Mucosa of stomach (tissue), 1 donor: Measurements from ENCODE around the gene TBRG4.

ENCODE experiments used
- H3K27me3 ChIP-seq: one replicate; pipeline ENCODE4 v1.7.0; 2013; ENCODE audit warnings: mild to moderate bottlenecking, low read length; ENCODE audit not compliant: control insufficient read depth, insufficient read depth
- H3K36me3 ChIP-seq: one replicate; pipeline ENCODE4 v1.7.0; 2013; ENCODE audit warnings: low read length; ENCODE audit not compliant: control insufficient read depth, insufficient read depth
- H3K4me1 ChIP-seq: one replicate; pipeline ENCODE4 v1.7.0; 2013; ENCODE audit warnings: mild to moderate bottlenecking, low read length; ENCODE audit not compliant: control insufficient read depth, insufficient read depth
- H3K4me3 ChIP-seq: one replicate; pipeline ENCODE4 v1.7.0; 2013; ENCODE audit warnings: low read length
- H3K9ac ChIP-seq: one replicate; pipeline ENCODE4 v1.7.0; 2013; ENCODE audit warnings: mild to moderate bottlenecking, low read length, moderate library complexity
- H3K9me3 ChIP-seq: one replicate; pipeline ENCODE4 v1.7.0; 2013; ENCODE audit warnings: mild to moderate bottlenecking, low read length, moderate library complexity; ENCODE audit not compliant: control insufficient read depth
- donor health status: Pancreatic carcinoma.

Gene TBRG4

GRCh38 chr7:45082831-45083331 is 28.6 kb downstream of the TBRG4 start:
- Histone ChIP-seq H3K9ac (no peak overlapping the region), H3K27me3 (no peaks in the 10 kb centered on the region), H3K36me3 (no peaks in the 10 kb centered on the region), H3K9me3 (no peaks in the 10 kb centered on the region), H3K4me1 (no peaks in the 10 kb centered on the region), H3K4me3 (no peak overlapping the region)

GRCh38 chr7:45082031-45082830 is 29.3 kb downstream of the TBRG4 start:
- no peak overlapping the region for H3K4me3 ChIP-seq
- no peaks in the 10 kb centered on the region for H3K36me3 ChIP-seq
- no peaks in the 10 kb centered on the region for H3K27me3 ChIP-seq
- no peak overlapping the region for H3K9ac ChIP-seq
- no peaks in the 10 kb centered on the region for H3K9me3 ChIP-seq
- H3K4me1 ChIP-seq = no peaks in the 10 kb centered on the region

GRCh38 chr7:45081670-45081974 is 29.9 kb downstream of the TBRG4 start:
- Histone ChIP-seq H3K9me3 (no peaks in the 10 kb centered on the region), H3K9ac (no peak overlapping the region), H3K4me1 (no peaks in the 10 kb centered on the region), H3K4me3 (no peak overlapping the region), H3K36me3 (no peaks in the 10 kb centered on the region), H3K27me3 (no peaks in the 10 kb centered on the region)

GRCh38 chr7:45080958-45081669 is 30.4 kb downstream of the TBRG4 start:
- H3K9me3 ChIP-seq = no peaks in the 10 kb centered on the region
- no peaks in the 10 kb centered on the region for H3K36me3 ChIP-seq
- no peaks in the 10 kb centered on the region for H3K27me3 ChIP-seq
- H3K9ac ChIP-seq = no peak overlapping the region
- H3K4me3 ChIP-seq = no peak overlapping the region
- no peaks in the 10 kb centered on the region for H3K4me1 ChIP-seq

- Histone ChIP-seq H3K9me3 (no peaks in the 10 kb centered on the region), H3K36me3 (no peaks in the 10 kb centered on the region), H3K4me1 (no peaks in the 10 kb centered on the region), H3K27me3 (no peaks in the 10 kb centered on the region), H3K4me3 (no peak overlapping the region), H3K9ac (no peak overlapping the region)
These were observed 31.1 kb downstream of the TBRG4 start for GRCh38 chr7:45080265-45080957.

GRCh38 chr7:45078125-45078681 is 33.3 kb downstream of the TBRG4 start:
- peaks cover 7% of the 10 kb centered on the region for H3K36me3 ChIP-seq

GRCh38 chr7:45077579-45077978 is 33.9 kb downstream of the TBRG4 start:
- Histone ChIP-seq H3K9me3 (no peaks in the 10 kb centered on the region), H3K4me1 (no peaks in the 10 kb centered on the region), H3K4me3 (no peak overlapping the region), H3K9ac (no peak overlapping the region), H3K36me3 (peaks cover 7% of the 10 kb centered on the region), H3K27me3 (no peaks in the 10 kb centered on the region)

More at GRCh38 chr7:45078125-45078681, 33.3 kb downstream of the TBRG4 start:
- no peaks in the 10 kb centered on the region for H3K9me3 ChIP-seq
- no peaks in the 10 kb centered on the region for H3K27me3 ChIP-seq
- H3K9ac ChIP-seq = no peak overlapping the region
- H3K4me3 ChIP-seq = no peak overlapping the region
- H3K4me1 ChIP-seq = no peaks in the 10 kb centered on the region

- Histone ChIP-seq H3K4me1 (no peaks in the 10 kb centered on the region), H3K9ac (no peak overlapping the region), H3K9me3 (no peaks in the 10 kb centered on the region), H3K36me3 (peaks cover 7% of the 10 kb centered on the region), H3K27me3 (no peaks in the 10 kb centered on the region), H3K4me3 (no peak overlapping the region)
These were observed 34.6 kb downstream of the TBRG4 start for GRCh38 chr7:45076946-45077345.

- peaks cover 7% of the 10 kb centered on the region for H3K36me3 ChIP-seq
- H3K27me3 ChIP-seq = no peaks in the 10 kb centered on the region
- no peaks in the 10 kb centered on the region for H3K9me3 ChIP-seq
- no peaks in the 10 kb centered on the region for H3K4me1 ChIP-seq
- H3K4me3 ChIP-seq = no peak overlapping the region
- H3K9ac ChIP-seq = no peak overlapping the region
These were observed 35.4 kb downstream of the TBRG4 start for GRCh38 chr7:45075871-45076796.

GRCh38 chr7:45075355-45075644 is 36.2 kb downstream of the TBRG4 start:
- no peak overlapping the region for H3K4me3 ChIP-seq
- no peaks in the 10 kb centered on the region for H3K9me3 ChIP-seq
- peaks cover 7% of the 10 kb centered on the region for H3K36me3 ChIP-seq
- no peaks in the 10 kb centered on the region for H3K4me1 ChIP-seq
- no peak overlapping the region for H3K9ac ChIP-seq
- no peaks in the 10 kb centered on the region for H3K27me3 ChIP-seq

- Histone ChIP-seq H3K27me3 (no peaks in the 10 kb centered on the region), H3K9me3 (no peaks in the 10 kb centered on the region), H3K9ac (no peak overlapping the region), H3K36me3 (peaks cover 7% of the 10 kb centered on the region), H3K4me3 (no peak overlapping the region), H3K4me1 (no peaks in the 10 kb centered on the region)
These were observed 36.8 kb downstream of the TBRG4 start for GRCh38 chr7:45074528-45075354.
